Natural killer cell (primary cell): ENCODE results near the gene EHD4. TPM values are rescaled to one million over a fixed set of nuclear protein-coding genes. Genes with fewer than 3 reads are reported as not detected.
A peak's percentile ranks its signal among the peaks of the same experiment; 100 is the strongest.

Experiments used
- ATAC-seq, 3 donors: fragments of 150-1000 bp in 2 of 3; fragments of 200-7000 bp in 1 of 3; cut with Tn5 transposase; 1 replicate in 1 of 3; 2 replicates in 2 of 3; pipeline ENCODE4 v1.10.0; 2021; ENCODE audit warnings: mild to moderate bottlenecking in 2 of 3, moderate library complexity in 2 of 3
- DNase-seq, 2 donors: peaks; one replicate each; pipeline versions ENCODE4 v3.0.0 to v3.0.0-alpha.2; 2013 to 2021; ENCODE audit warnings: mixed read lengths in 1 of 2
- H3K27ac ChIP-seq: one replicate; pipeline ENCODE4 v1.5.1; 2013; ENCODE audit warnings: mild to moderate bottlenecking, low read length
- H3K27me3 ChIP-seq: one replicate; pipeline ENCODE4 v1.6.1; 2013; ENCODE audit warnings: low read length; ENCODE audit not compliant: control insufficient read depth, insufficient read depth
- H3K36me3 ChIP-seq: one replicate; pipeline ENCODE4 v1.6.1; 2013; ENCODE audit warnings: low read length; ENCODE audit not compliant: control insufficient read depth, insufficient read depth
- H3K4me1 ChIP-seq: one replicate; pipeline ENCODE4 v1.6.1; 2013; ENCODE audit warnings: low read length; ENCODE audit not compliant: control insufficient read depth, insufficient read depth
- H3K4me3 ChIP-seq: one replicate; pipeline ENCODE4 v1.5.1; 2013; ENCODE audit warnings: low read length
- H3K9me3 ChIP-seq: one replicate; pipeline ENCODE4 v1.6.1; 2013; ENCODE audit warnings: low read length; ENCODE audit not compliant: control insufficient read depth, insufficient read depth
- H3K27ac Mint-ChIP-seq, 2 donors: one replicate each; pipeline ENCODE4 v1.8.0; 2022; ENCODE audit warnings: mild to moderate bottlenecking in 2 of 2, mixed read lengths in 2 of 2, moderate library complexity in 1 of 2
- H3K27me3 Mint-ChIP-seq, 2 donors: one replicate each; pipeline ENCODE4 v1.8.0; 2022; ENCODE audit warnings: low read depth in 2 of 2, mixed read lengths in 2 of 2
- H3K36me3 Mint-ChIP-seq: one replicate; pipeline ENCODE4 v1.8.0; 2022; ENCODE audit warnings: mixed read lengths
- H3K4me1 Mint-ChIP-seq, 2 donors: one replicate each; pipeline ENCODE4 v1.8.0; 2022; ENCODE audit warnings: mixed read lengths in 2 of 2
- H3K4me3 Mint-ChIP-seq: one replicate; pipeline ENCODE4 v1.8.0; 2022; ENCODE audit warnings: mild to moderate bottlenecking, moderate library complexity, mixed read lengths
- H3K9me3 Mint-ChIP-seq, 2 donors: one replicate each; pipeline ENCODE4 v1.8.0; 2022; ENCODE audit warnings: mixed read lengths in 2 of 2
- WGBS: methylation state at CpG from one replicate; pipeline ENCODE4 v1.1.7; 2013; ENCODE audit warnings: missing lambda C conversion rate; ENCODE audit not compliant: insufficient coverage; 5-methylcytosine and 5-hydroxymethylcytosine counted together
- intact Hi-C: fragments of 100-400 bp; cut with micrococcal nuclease; formaldehyde crosslinking; loops from one replicate; pipeline ENCODE4 v1.14.2; 2022
- total RNA-seq, 4 donors: library from RNA; stranded (reverse); fragments of 120-200 nt in 1 of 4; gene quantifications; one replicate each; pipeline versions ENCODE4 v1.2.3 to v1.2.4, GENCODE V29; 2013 to 2022
- TF ChIP-seq, protein P1 (sequence below): fragments of 200-600 bp; IDR thresholded peaks from one replicate; pipeline ENCODE4 v1.8.0; 2022; ENCODE audit warnings: antibody characterized with exemption

Gene EHD4
- total RNA-seq, 3 donors from 2014 or later (not counting 1 experiment from before 2014, with no cell fraction given), result 28.4 to 34.6 (median 31.7) TPM

DNA sequence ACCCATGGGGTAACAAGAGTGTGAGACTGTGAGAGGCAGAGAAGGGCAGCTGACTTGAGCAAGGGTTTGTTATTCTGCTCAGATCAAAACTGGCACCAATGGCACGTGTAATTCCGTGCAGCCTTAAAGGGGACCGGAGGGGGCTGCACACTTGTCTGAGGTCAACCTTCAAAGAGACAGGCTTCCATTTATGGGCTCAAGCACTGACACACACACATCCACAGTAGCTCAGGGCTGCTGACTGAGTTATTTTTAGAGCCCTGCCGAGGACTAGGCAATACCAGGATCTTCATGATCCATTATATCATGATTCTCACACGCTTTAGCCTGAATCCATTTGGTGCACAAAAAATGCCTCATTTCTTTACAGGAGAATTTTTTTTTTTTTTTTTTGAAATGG, 57.9 kb downstream of the EHD4 start:
- Mint-ChIP-seq H3K36me3 (no peaks in the 10 kb centered on the region), H3K27ac (no peak overlapping the region), H3K4me1 (peaks cover 9 to 14% of the 10 kb centered on the region in 2 donors), H3K27me3 (no peaks in the 10 kb centered on the region), H3K9me3 (no peaks in the 10 kb centered on the region), H3K4me3 (no peak overlapping the region)
- no peak overlapping the region for H3K27ac ChIP-seq
- WGBS, result 57% methylated on average over 5 of the region's 5 CpGs
- H3K9me3 ChIP-seq, result no peaks in the 10 kb centered on the region
- H3K4me3 ChIP-seq, result no peak overlapping the region
- TF ChIP-seq, protein P1, sequence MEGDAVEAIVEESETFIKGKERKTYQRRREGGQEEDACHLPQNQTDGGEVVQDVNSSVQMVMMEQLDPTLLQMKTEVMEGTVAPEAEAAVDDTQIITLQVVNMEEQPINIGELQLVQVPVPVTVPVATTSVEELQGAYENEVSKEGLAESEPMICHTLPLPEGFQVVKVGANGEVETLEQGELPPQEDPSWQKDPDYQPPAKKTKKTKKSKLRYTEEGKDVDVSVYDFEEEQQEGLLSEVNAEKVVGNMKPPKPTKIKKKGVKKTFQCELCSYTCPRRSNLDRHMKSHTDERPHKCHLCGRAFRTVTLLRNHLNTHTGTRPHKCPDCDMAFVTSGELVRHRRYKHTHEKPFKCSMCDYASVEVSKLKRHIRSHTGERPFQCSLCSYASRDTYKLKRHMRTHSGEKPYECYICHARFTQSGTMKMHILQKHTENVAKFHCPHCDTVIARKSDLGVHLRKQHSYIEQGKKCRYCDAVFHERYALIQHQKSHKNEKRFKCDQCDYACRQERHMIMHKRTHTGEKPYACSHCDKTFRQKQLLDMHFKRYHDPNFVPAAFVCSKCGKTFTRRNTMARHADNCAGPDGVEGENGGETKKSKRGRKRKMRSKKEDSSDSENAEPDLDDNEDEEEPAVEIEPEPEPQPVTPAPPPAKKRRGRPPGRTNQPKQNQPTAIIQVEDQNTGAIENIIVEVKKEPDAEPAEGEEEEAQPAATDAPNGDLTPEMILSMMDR, result no peak
- no peaks in the 10 kb centered on the region for H3K27me3 ChIP-seq
- DNase-seq, result no peak
- no peak for ATAC-seq
- H3K4me1 ChIP-seq, result peaks cover 9% of the 10 kb centered on the region
- peaks cover 6% of the 10 kb centered on the region for H3K36me3 ChIP-seq
- intact Hi-C loops, result no loop called here

DNA sequence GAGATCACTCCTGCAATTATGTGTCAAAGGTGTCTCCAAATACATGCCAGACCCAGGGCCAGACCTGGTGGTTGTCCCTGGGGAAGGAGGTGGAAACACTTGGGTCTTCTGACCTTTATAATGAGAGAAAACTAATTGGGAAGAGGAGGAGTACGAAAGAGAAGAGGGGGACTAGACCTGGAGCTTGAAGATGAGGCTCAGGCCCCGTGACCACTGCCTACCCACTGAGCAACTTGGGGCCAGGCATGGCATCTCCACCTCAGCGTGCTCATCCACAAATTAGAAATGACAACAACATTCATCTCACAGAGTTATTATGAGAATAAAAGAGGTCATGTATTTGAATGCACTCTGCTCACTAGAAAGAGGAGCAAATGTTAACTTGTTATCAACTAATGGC, 59.1 kb downstream of the EHD4 start:
- no peak overlapping the region for H3K4me3 ChIP-seq
- no peak overlapping the region for H3K27ac ChIP-seq
- peaks cover 10% of the 10 kb centered on the region for H3K36me3 ChIP-seq
- H3K36me3 Mint-ChIP-seq, result peaks cover 4% of the 10 kb centered on the region
- H3K9me3 Mint-ChIP-seq, result no peaks in the 10 kb centered on the region
- no peaks in the 10 kb centered on the region for H3K9me3 ChIP-seq
- peaks cover 9 to 14% of the 10 kb centered on the region in 2 donors for H3K4me1 Mint-ChIP-seq
- DNase-seq (no peak), ATAC-seq (no peak)
- H3K27me3 Mint-ChIP-seq, result no peaks in the 10 kb centered on the region
- intact Hi-C loops, result no loop called here
- H3K4me3 Mint-ChIP-seq, result no peak overlapping the region
- H3K27ac Mint-ChIP-seq, result no peak overlapping the region
- TF ChIP-seq, protein P1, result no peak
- no peaks in the 10 kb centered on the region for H3K27me3 ChIP-seq
- peaks cover 9% of the 10 kb centered on the region for H3K4me1 ChIP-seq
- 100% methylated on average over 2 of the region's 3 CpGs for WGBS

DNA sequence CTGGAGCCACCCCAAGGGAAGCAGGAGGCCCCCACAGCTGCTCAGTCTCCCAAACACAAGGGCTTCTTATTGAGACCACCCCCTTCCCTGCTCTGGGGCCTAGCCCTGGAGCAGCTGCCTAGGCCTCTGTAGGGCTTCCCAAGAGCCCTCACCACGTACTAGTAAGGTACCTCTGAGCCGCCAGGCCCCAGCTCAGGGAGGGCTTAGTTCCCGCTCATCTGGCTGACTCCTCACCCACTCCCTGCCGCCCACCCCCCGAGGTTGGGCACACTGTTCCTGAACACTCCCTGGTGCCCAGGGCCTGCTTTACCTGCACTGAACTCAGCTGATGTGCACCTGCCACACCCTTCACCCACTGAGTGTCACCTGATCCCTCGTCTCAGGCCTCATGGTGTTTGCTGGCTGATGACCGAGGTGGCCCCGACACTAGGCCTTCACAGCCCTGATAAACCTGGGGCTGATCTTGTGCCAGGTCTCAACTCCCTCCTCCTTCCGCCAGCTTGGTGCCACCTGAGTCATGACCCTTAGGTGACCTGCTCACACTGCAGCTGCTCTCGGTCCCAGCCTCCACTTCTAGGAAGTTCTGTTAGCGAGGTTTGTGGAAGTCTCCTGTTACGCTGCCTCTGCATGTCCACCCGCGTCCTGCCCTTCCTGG, 60.5 kb downstream of the EHD4 start:
- H3K4me3 Mint-ChIP-seq, result no peak overlapping the region
- WGBS, result 91% methylated on average over 14 of the region's 14 CpGs
- H3K36me3 ChIP-seq, result peaks cover 12% of the 10 kb centered on the region
- H3K27me3 ChIP-seq, result no peaks in the 10 kb centered on the region
- peaks cover 8 to 9% of the 10 kb centered on the region in 2 donors for H3K4me1 Mint-ChIP-seq
- H3K27me3 Mint-ChIP-seq, result no peaks in the 10 kb centered on the region
- TF ChIP-seq, protein P1, result no peak
- no peak overlapping the region for H3K4me3 ChIP-seq
- no peaks in the 10 kb centered on the region for H3K9me3 ChIP-seq
- peaks cover 8% of the 10 kb centered on the region for H3K4me1 ChIP-seq
- no peaks in the 10 kb centered on the region for H3K9me3 Mint-ChIP-seq
- H3K27ac Mint-ChIP-seq, result peak overlapping the region in 1 of 2 donors; percentile 49
- H3K36me3 Mint-ChIP-seq, result peaks cover 6% of the 10 kb centered on the region
- intact Hi-C loops, result no loop called here
- DNase-seq, result no peak
- no peak for ATAC-seq
- H3K27ac ChIP-seq, result no peak overlapping the region
